DOHH2 (cell line): ENCODE results near the gene GPR132.

ENCODE experiments used
- H3F3A ChIP-seq: fragments of 200-600 bp; sonication (generic), shearing (Covaris generic); 2 replicates; pipeline ENCODE4 v1.6.0; 2016; ENCODE audit warnings: antibody characterized with exemption, mild to moderate bottlenecking; ENCODE audit not compliant: control insufficient read depth, insufficient read depth
- H3K27ac ChIP-seq: fragments of 200-600 bp; sonication (generic); 2 replicates; pipeline ENCODE4 v1.5.1; 2014; ENCODE audit warnings: low read depth, mild to moderate bottlenecking, low read length, moderate library complexity
- H3K27me3 ChIP-seq: fragments of 200-600 bp; sonication (generic); 2 replicates; pipeline ENCODE4 v1.6.1; 2014; ENCODE audit warnings: mild to moderate bottlenecking, low read length, mixed read lengths; ENCODE audit not compliant: control insufficient read depth
- H3K36me3 ChIP-seq: fragments of 200-600 bp; sonication (generic); 2 replicates; pipeline ENCODE4 v1.6.1; 2014; ENCODE audit warnings: mild to moderate bottlenecking, low read length, moderate library complexity, mixed read lengths; ENCODE audit not compliant: control insufficient read depth
- H3K4me1 ChIP-seq: fragments of 200-600 bp; sonication (generic); 2 replicates; pipeline ENCODE4 v1.6.1; 2014; ENCODE audit warnings: mild to moderate bottlenecking, low read length, mixed read lengths; ENCODE audit not compliant: control insufficient read depth
- H3K4me2 ChIP-seq: fragments of 200-600 bp; sonication (generic); 2 replicates; pipeline ENCODE4 v1.6.0; 2014; ENCODE audit warnings: mild to moderate bottlenecking, low read length, moderate library complexity
- H3K4me3 ChIP-seq: fragments of 200-600 bp; sonication (generic); 2 replicates; pipeline ENCODE4 v1.5.1; 2014; ENCODE audit warnings: mild to moderate bottlenecking, low read length, mixed read lengths
- H3K79me2 ChIP-seq: fragments of 200-600 bp; sonication (generic); 2 replicates; pipeline ENCODE4 v1.6.1; 2014; ENCODE audit warnings: mild to moderate bottlenecking, low read length, mixed read lengths; ENCODE audit not compliant: control insufficient read depth
- H3K9me2 ChIP-seq: fragments of 200-600 bp; sonication (generic); replicated peaks from 2 replicates; pipeline ENCODE4 v1.6.1; 2014; ENCODE audit warnings: mild to moderate bottlenecking, low read length, mixed read lengths; ENCODE audit not compliant: control insufficient read depth
- H3K9me3 ChIP-seq: fragments of 200-600 bp; sonication (generic); 2 replicates; pipeline ENCODE4 v1.6.1; 2014; ENCODE audit warnings: antibody characterized with exemption, low read length, mixed read lengths; ENCODE audit not compliant: control insufficient read depth, insufficient read depth
- H4K20me1 ChIP-seq: fragments of 200-600 bp; sonication (generic); 2 replicates; pipeline ENCODE4 v1.6.0; 2014; ENCODE audit warnings: low read depth, mild to moderate bottlenecking, antibody characterized with exemption, low read length, moderate library complexity; ENCODE audit not compliant: control insufficient read depth, insufficient read depth
- CTCF ChIP-seq: fragments of 200-600 bp; sonication (generic); IDR thresholded peaks from one replicate; pipeline ENCODE4 v1.5.1; 2014; ENCODE audit warnings: antibody characterized with exemption, mild to moderate bottlenecking, low read depth, low read length; ENCODE audit not compliant: poor library complexity, severe bottlenecking
- EZH2phosphoT487 ChIP-seq: fragments of 200-600 bp; sonication (generic); IDR thresholded peaks from 2 replicates; pipeline ENCODE4 v1.6.1; 2017; ENCODE audit warnings: borderline replicate concordance, mild to moderate bottlenecking, antibody characterized with exemption, low read length, moderate library complexity, mixed read lengths

Gene GPR132

GRCh38 chr14:105091054-105091516, 25.9 kb upstream of the GPR132 start:
- Histone ChIP-seq H3K36me3 (no peaks in the 10 kb centered on the region), H4K20me1 (no peaks in the 10 kb centered on the region), H3K4me2 (no peak overlapping the region), H3K79me2 (no peaks in the 10 kb centered on the region), H3K4me1 (peaks cover 19% of the 10 kb centered on the region), H3K9me2 (no peaks in the 10 kb centered on the region), H3K9me3 (no peaks in the 10 kb centered on the region), H3F3A (no peaks in the 10 kb centered on the region), H3K4me3 (no peak overlapping the region), H3K27ac (no peak overlapping the region), H3K27me3 (peaks cover 36% of the 10 kb centered on the region)
- TF ChIP-seq EZH2phosphoT487 (no peak), CTCF (no peak)

- Histone ChIP-seq H3K4me1 (peaks cover 19% of the 10 kb centered on the region), H3K79me2 (no peaks in the 10 kb centered on the region), H3K9me3 (no peaks in the 10 kb centered on the region), H3F3A (no peaks in the 10 kb centered on the region), H3K27me3 (peaks cover 36% of the 10 kb centered on the region), H3K9me2 (no peaks in the 10 kb centered on the region), H4K20me1 (no peaks in the 10 kb centered on the region), H3K27ac (no peak overlapping the region), H3K4me3 (no peak overlapping the region), H3K36me3 (no peaks in the 10 kb centered on the region), H3K4me2 (no peak overlapping the region)
- TF ChIP-seq EZH2phosphoT487 (no peak), CTCF (peak; percentile 98)
Measured at GRCh38 chr14:105090493-105091053, 25.3 kb upstream of the GPR132 start.

GRCh38 chr14:105089746-105090492, 24.7 kb upstream of the GPR132 start:
- no peaks in the 10 kb centered on the region for H3K9me2 ChIP-seq
- TF ChIP-seq EZH2phosphoT487: no peak
- no peak for TF ChIP-seq CTCF
- no peaks in the 10 kb centered on the region for H3F3A ChIP-seq
- H3K79me2 ChIP-seq: no peaks in the 10 kb centered on the region
- H4K20me1 ChIP-seq: no peaks in the 10 kb centered on the region
- H3K4me1 ChIP-seq: peaks cover 19% of the 10 kb centered on the region
- no peaks in the 10 kb centered on the region for H3K36me3 ChIP-seq
- peaks cover 40% of the 10 kb centered on the region for H3K27me3 ChIP-seq
- no peak overlapping the region for H3K4me3 ChIP-seq
- H3K9me3 ChIP-seq: no peaks in the 10 kb centered on the region
- no peak overlapping the region for H3K27ac ChIP-seq
- H3K4me2 ChIP-seq: no peak overlapping the region
